Measurements from ENCODE around the gene ZNF573. TPM values are rescaled to one million over a fixed set of nuclear protein-coding genes. Genes with fewer than 3 reads are reported as not detected.

ZNF573 gene
- total and polyA plus RNA-seq, 2 of the 13 experiments (the other 11 are each of a cell fraction or from before 2014, with no cell fraction given), result 3.1 to 9.3 TPM

- TF ChIP-seq TOPORS (CRISPR knock-in tag; IDR thresholded peaks at IDR 0.05) (no peak), ATF7 (IDR thresholded peaks at IDR 0.05) (no peak), ATF7 (CRISPR knock-in tag; IDR thresholded peaks at IDR 0.05) (no peak), CENPX (CRISPR knock-in tag; IDR thresholded peaks at IDR 0.05) (no peak), NCOA1 (CRISPR knock-in tag; IDR thresholded peaks at IDR 0.05) (no peak), ZNF292 (CRISPR knock-in tag; IDR thresholded peaks at IDR 0.05; ENCODE audit: borderline replicate concordance, low read depth) (no peak)
- TF ChIP-seq, protein P1, sequence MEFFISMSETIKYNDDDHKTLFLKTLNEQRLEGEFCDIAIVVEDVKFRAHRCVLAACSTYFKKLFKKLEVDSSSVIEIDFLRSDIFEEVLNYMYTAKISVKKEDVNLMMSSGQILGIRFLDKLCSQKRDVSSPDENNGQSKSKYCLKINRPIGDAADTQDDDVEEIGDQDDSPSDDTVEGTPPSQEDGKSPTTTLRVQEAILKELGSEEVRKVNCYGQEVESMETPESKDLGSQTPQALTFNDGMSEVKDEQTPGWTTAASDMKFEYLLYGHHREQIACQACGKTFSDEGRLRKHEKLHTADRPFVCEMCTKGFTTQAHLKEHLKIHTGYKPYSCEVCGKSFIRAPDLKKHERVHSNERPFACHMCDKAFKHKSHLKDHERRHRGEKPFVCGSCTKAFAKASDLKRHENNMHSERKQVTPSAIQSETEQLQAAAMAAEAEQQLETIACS (CRISPR knock-in tag; IDR thresholded peaks at IDR 0.05), result no peak
- TF ChIP-seq, protein P2, sequence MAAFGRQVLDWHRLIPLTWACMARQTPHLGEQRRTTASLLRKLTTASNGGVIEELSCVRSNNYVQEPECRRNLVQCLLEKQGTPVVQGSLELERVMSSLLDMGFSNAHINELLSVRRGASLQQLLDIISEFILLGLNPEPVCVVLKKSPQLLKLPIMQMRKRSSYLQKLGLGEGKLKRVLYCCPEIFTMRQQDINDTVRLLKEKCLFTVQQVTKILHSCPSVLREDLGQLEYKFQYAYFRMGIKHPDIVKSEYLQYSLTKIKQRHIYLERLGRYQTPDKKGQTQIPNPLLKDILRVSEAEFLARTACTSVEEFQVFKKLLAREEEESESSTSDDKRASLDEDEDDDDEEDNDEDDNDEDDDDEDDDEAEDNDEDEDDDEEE (CRISPR knock-in tag; IDR thresholded peaks at IDR 0.05), result no peak
Observed at GRCh38 chr19:37698216-37698615, 81.2 kb downstream of the ZNF573 start (continued).

DNA sequence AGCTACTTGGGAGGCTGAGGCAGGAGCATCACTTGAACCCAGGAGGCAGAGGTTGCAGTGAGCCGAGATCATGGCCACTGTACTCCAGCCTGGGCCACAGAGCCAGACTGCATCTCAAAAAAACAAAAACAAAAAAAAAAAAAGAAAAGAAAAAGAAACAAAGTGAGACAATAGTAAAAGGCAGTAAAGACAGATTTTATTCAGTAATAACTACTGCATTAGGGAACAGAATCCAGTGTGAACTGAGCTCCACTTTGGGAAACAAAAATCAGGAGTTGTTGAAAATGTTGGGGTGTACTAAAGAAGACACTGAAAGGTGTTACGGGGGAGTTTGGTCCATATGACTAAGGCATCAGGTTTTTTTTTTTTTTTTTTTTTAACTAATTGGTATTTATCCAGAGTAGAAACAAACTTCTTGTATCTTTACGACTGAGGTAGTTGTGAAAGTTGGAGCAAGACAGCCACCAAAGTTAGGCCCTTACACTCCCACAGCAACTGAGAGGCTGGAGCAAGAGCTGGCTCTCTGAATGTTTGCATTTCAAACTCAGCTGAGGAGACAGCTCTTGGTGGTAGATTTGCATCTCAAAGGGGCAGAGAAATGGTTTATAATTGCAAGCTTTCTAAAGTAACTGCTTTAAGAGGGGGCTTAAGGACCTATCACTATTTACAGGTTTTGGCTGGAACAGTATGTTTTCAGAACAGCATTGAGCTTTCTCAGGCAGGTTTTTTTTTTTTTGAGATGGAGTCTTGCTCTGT lies 84.1 kb downstream of the ZNF573 start:
- ChIA-PET POLR2A (no interaction called here), CTCF (ENCODE audit: low intra/inter-chr PET ratio, low total read pairs) (no interaction called here)
- TF ChIP-seq GMEB1 (CRISPR knock-in tag; IDR thresholded peaks at IDR 0.05; ENCODE audit: borderline replicate concordance) (no peak), HMGXB3 (CRISPR knock-in tag; IDR thresholded peaks at IDR 0.05; ENCODE audit: borderline replicate concordance) (no peak), HHEX (CRISPR knock-in tag; IDR thresholded peaks at IDR 0.05) (no peak), NCOA2 (CRISPR knock-in tag; IDR thresholded peaks at IDR 0.05) (no peak)
- H3K9me3 ChIP-seq (ENCODE audit: low read length), result no peaks in the 10 kb centered on the region
- FAIRE-seq (no peak), ATAC-seq (no peak), DNase-seq (ENCODE audit: low spot score) (no peak)
- BruUV-seq (replicated peaks), result no TSS peak
- peaks cover 4% of the 10 kb centered on the region for H3K79me2 ChIP-seq (ENCODE audit: insufficient read depth, low read length)
- no peaks in the 10 kb centered on the region; a peak in 1 of 5 replicates for H3K27me3 ChIP-seq (ENCODE audit: control insufficient read depth in 1 of 2, insufficient read depth in 2 of 2, low read length in 2 of 2)
- peaks cover 0 to 6% of the 10 kb centered on the region in 2 experiments; a peak in 3 of 5 replicates for H3K36me3 ChIP-seq (replicated peaks in 1 of 2; ENCODE audit: control insufficient read depth in 1 of 2, insufficient read depth in 2 of 2, low read length in 2 of 2)
- no peak overlapping the region for H3K4me3 ChIP-seq (replicated peaks in 1 of 3; ENCODE audit: insufficient read depth in 1 of 3, low read depth in 2 of 3, low read length in 3 of 3)
- in situ Hi-C loops (cut with HindIII; ENCODE audit: extremely low pct_ligation_motif_present, low pct_unique_long_range_greater_than_20kb), result no loop called here
- 92% methylated on average over 3 of the region's 3 CpGs for WGBS (ENCODE audit: low lambda C conversion rate)
- H3K9ac ChIP-seq (ENCODE audit: insufficient read depth, low read depth, low read length), result no peak overlapping the region
- no peak overlapping the region for H3K27ac ChIP-seq (ENCODE audit: extremely low read length, insufficient read depth, low read length)
- intact Hi-C loops (cut with micrococcal nuclease; ENCODE audit: unreplicated experiment), result loop anchor here (10.0 kb wide), 1 partner anchor 231 kb away; the partner anchor contains the start of genes ZNF569 and ZNF570
- H4K20me1 ChIP-seq (ENCODE audit: insufficient read depth, low read length), result no peaks in the 10 kb centered on the region
- H2AFZ ChIP-seq (ENCODE audit: low read length), result no peak overlapping the region
- H3K4me2 ChIP-seq (ENCODE audit: low read depth, low read length), result no peak overlapping the region
- H3K4me1 ChIP-seq (ENCODE audit: insufficient read depth, low read length), result peaks cover 10% of the 10 kb centered on the region; the same call in 1 of the 2 replicates

Measured in HepG2 (cell line).